OCI-LY3 (cell line): Measurements from ENCODE around the gene TOLLIP.
A peak's percentile ranks its signal among the peaks of the same experiment; 100 is the strongest.

ENCODE experiments used
- H2AFZ ChIP-seq: fragments of 200-600, 300-600 bp; shearing (Covaris generic); 2 replicates; pipeline ENCODE4 v1.6.0; 2014; ENCODE audit warnings: antibody characterized with exemption, low read depth, low read length
- H3K27ac ChIP-seq: fragments of 200-600, 300-600 bp; sonication (generic); 2 replicates; pipeline ENCODE4 v1.5.1; 2014; ENCODE audit warnings: mild to moderate bottlenecking, low read length, moderate library complexity, mixed read lengths
- H3K27me3 ChIP-seq: fragments of 200-600, 300-600 bp; sonication (generic); 2 replicates; pipeline ENCODE4 v1.6.1; 2014; ENCODE audit warnings: low read depth, low read length, mixed read lengths
- H3K36me3 ChIP-seq: fragments of 200-600, 300-600 bp; sonication (generic); replicated peaks from 2 replicates; pipeline ENCODE3; 2014; ENCODE audit warnings: low read depth, low read length, mixed read lengths
- H3K4me1 ChIP-seq: fragments of 300-600, 200-600 bp; sonication (generic); 2 replicates; pipeline ENCODE4 v1.6.1; 2014; ENCODE audit warnings: low read length, mixed read lengths
- H3K4me2 ChIP-seq: fragments of 200-600, 300-600 bp; sonication (generic); 2 replicates; pipeline ENCODE4 v1.6.1; 2014; ENCODE audit warnings: low read length, mixed read lengths
- H3K4me3 ChIP-seq: fragments of 300-600, 200-600 bp; sonication (generic); 2 replicates; pipeline ENCODE4 v1.5.1; 2014; ENCODE audit warnings: antibody characterized with exemption, mild to moderate bottlenecking, low read length, moderate library complexity
- H3K79me2 ChIP-seq: fragments of 300-600, 200-600 bp; shearing (Covaris generic); 2 replicates; pipeline ENCODE4 v1.6.1; 2014; ENCODE audit warnings: mild to moderate bottlenecking, low read length, mixed read lengths
- H3K9ac ChIP-seq: fragments of 300-600, 200-600 bp; shearing (Covaris generic); 2 replicates; pipeline ENCODE4 v1.6.0; 2014; ENCODE audit warnings: mild to moderate bottlenecking, low read length, moderate library complexity
- H3K9me3 ChIP-seq: fragments of 200-600, 300-600 bp; shearing (Covaris generic); 2 replicates; pipeline ENCODE4 v1.6.1; 2014; ENCODE audit warnings: low read length, mixed read lengths; ENCODE audit not compliant: insufficient read depth
- H4K20me1 ChIP-seq: fragments of 200-600, 300-600 bp; sonication (generic); 2 replicates; pipeline ENCODE4 v1.6.1; 2016; ENCODE audit warnings: low read length, mixed read lengths; ENCODE audit not compliant: insufficient read depth
- EZH2phosphoT487 ChIP-seq: fragments of 200-600 bp; shearing (Covaris generic); IDR thresholded peaks from 2 replicates; pipeline ENCODE4 v1.6.1; 2018; ENCODE audit warnings: antibody characterized with exemption, mixed run types, low read depth
- TF ChIP-seq, protein P1 (sequence below): fragments of 200-600, 300-600 bp; sonication (generic); IDR thresholded peaks from 2 replicates; pipeline ENCODE4 v1.5.1; 2014; ENCODE audit warnings: antibody characterized with exemption, low read length, low read depth

Gene TOLLIP

GRCh38 chr11:1310318-1310687, 871 bp upstream of the TOLLIP start:
- peaks cover 10% of the 10 kb centered on the region for H3K36me3 ChIP-seq
- peak overlapping the region; percentile 89 for H3K4me2 ChIP-seq
- peak overlapping the region; percentile 82 for H3K9ac ChIP-seq
- peak overlapping the region; percentile 22; the same call in 1 of the 2 replicates for H2AFZ ChIP-seq
- TF ChIP-seq, protein P1, sequence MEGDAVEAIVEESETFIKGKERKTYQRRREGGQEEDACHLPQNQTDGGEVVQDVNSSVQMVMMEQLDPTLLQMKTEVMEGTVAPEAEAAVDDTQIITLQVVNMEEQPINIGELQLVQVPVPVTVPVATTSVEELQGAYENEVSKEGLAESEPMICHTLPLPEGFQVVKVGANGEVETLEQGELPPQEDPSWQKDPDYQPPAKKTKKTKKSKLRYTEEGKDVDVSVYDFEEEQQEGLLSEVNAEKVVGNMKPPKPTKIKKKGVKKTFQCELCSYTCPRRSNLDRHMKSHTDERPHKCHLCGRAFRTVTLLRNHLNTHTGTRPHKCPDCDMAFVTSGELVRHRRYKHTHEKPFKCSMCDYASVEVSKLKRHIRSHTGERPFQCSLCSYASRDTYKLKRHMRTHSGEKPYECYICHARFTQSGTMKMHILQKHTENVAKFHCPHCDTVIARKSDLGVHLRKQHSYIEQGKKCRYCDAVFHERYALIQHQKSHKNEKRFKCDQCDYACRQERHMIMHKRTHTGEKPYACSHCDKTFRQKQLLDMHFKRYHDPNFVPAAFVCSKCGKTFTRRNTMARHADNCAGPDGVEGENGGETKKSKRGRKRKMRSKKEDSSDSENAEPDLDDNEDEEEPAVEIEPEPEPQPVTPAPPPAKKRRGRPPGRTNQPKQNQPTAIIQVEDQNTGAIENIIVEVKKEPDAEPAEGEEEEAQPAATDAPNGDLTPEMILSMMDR: no peak
- no peaks in the 10 kb centered on the region; the same call in 1 of the 2 replicates for H4K20me1 ChIP-seq
- peak overlapping the region; percentile 81 for H3K4me3 ChIP-seq
- peaks cover 30% of the 10 kb centered on the region for H3K79me2 ChIP-seq
- H3K27ac ChIP-seq: peak overlapping the region; percentile 76
- H3K4me1 ChIP-seq: peaks cover 28% of the 10 kb centered on the region
- peaks cover 15% of the 10 kb centered on the region; the same call in 1 of the 2 replicates for H3K9me3 ChIP-seq
- H3K27me3 ChIP-seq: no peaks in the 10 kb centered on the region

GRCh38 chr11:1308743-1309497, 512 bp downstream of the TOLLIP start:
- H3K4me2 ChIP-seq: peak overlapping the region; percentile 89
- H3K27ac ChIP-seq: no peak overlapping the region
- H2AFZ ChIP-seq: no peak overlapping the region
- H4K20me1 ChIP-seq: no peaks in the 10 kb centered on the region; the same call in 1 of the 2 replicates
- H3K27me3 ChIP-seq: no peaks in the 10 kb centered on the region
- H3K4me1 ChIP-seq: peaks cover 28% of the 10 kb centered on the region
- peaks cover 30% of the 10 kb centered on the region for H3K79me2 ChIP-seq
- peak overlapping the region; percentile 64 for H3K9ac ChIP-seq
- H3K4me3 ChIP-seq: peak overlapping the region; percentile 83
- peaks cover 10% of the 10 kb centered on the region for H3K36me3 ChIP-seq
- peaks cover 15% of the 10 kb centered on the region; the same call in 1 of the 2 replicates for H3K9me3 ChIP-seq
- TF ChIP-seq, protein P1: no peak
- no peak for TF ChIP-seq EZH2phosphoT487

GRCh38 chr11:1307998-1308742, 1.3 kb downstream of the TOLLIP start:
- Histone ChIP-seq H3K27ac (no peak overlapping the region), H3K27me3 (no peaks in the 10 kb centered on the region), H2AFZ (no peak overlapping the region), H4K20me1 (no peaks in the 10 kb centered on the region; the same call in 1 of the 2 replicates), H3K9ac (peak overlapping the region; percentile 64; the same call in 1 of the 2 replicates), H3K4me1 (peaks cover 28% of the 10 kb centered on the region), H3K4me2 (peak overlapping the region; percentile 89), H3K9me3 (peaks cover 15% of the 10 kb centered on the region; the same call in 1 of the 2 replicates), H3K4me3 (peak overlapping the region; percentile 83), H3K36me3 (peaks cover 10% of the 10 kb centered on the region), H3K79me2 (peaks cover 34% of the 10 kb centered on the region)
- TF ChIP-seq, protein P1: no peak
- TF ChIP-seq EZH2phosphoT487: no peak
